Fibroblast of skin of right biceps (primary cell): ENCODE data around the gene KATNIP.

Experiments
- DNase-seq: peaks from one replicate; pipeline ENCODE4 v3.0.0-alpha.2; 2013

The KATNIP gene

DNA sequence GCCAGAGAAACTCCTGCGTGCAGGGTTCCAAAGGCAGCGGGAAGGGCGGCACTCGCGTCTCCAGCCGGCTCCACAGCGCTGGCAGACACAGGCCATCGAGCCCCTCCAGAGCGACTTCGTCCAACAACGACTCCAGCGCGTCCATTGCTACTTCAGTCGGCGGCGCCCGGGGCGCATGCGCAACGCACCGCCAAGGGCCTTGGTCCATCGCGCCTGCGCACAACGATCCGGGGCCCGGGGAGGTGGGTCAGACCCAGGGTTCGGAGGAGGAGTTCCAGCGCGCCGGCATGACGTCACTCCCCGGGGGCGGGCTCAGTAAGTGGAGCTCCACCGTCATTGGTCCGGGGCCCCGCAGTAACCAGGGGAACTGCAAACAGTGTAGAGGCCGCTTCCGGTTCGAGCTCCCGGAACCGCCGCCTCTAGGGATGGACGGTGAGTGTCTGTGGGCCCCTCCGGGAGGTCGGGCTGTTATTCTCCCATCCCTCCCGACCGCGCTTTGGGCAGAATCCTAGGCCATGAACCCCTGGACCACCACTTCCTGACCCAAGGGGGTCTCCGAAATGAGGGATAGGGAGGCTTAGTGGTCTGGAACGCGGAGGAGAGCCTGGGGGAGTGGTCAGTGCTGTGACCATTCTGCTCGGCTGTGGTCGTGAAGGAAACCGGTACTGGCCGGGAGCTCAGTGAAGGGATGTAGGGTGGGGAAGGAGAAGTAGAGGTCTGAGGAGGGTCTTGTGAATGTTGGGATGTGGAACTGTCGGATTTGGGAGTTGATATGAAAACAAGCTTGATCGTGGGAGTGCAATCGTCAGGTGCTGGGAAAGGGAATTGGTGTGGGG, at the start of gene KATNIP, which contains the start of gene GTF3C1:
KATNIP (plus strand) TSS at position 399 of the 836 bp plus-strand sequence; CDS start at position 426, 27 bp downstream.
GTF3C1 (minus strand) TSS at position 168 of the 836 bp plus-strand sequence; CDS start at position 145, 23 bp downstream.
- peak; percentile 98 for DNase-seq

DNA sequence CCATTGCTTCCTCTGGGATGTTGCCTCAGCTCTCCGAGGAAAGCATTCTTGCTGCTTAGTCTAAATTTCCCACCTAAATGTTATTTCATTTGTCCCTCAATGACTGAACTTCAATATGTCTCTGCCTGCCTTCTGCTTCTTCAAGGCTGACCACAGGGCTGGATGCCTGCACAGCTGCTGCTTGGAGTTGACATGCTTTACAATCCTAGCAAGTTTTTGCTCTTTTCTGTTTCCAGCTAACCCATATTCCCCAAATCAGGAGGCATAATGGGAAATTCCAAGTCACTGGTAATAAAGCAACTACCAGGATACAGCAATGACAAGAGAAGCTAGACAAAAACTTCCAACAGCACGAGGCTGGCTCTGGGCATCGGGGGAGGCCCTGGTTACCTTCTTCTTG, 49.1 kb upstream of the KATNIP start:
- no peak for DNase-seq

DNA sequence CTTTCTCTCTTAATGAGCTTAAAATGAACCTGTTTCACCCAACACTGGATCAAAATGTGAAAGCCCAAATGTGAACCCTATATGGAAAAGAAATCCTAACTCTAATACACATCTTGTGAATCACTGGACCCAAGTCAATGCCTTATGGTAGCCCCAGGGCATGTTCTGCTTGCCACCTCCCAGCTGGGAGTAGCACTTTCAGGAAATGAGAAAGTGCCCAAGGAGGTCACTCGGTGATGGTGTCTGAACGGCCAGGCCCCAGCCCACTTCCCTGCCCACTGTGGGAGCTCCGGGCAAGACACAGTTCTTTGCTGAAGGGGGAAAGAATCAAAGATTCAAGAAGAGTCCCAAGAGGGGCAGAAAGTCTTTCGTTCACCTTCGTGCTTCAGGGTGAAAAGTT, 46.3 kb upstream of the KATNIP start:
- no peak for DNase-seq

DNA sequence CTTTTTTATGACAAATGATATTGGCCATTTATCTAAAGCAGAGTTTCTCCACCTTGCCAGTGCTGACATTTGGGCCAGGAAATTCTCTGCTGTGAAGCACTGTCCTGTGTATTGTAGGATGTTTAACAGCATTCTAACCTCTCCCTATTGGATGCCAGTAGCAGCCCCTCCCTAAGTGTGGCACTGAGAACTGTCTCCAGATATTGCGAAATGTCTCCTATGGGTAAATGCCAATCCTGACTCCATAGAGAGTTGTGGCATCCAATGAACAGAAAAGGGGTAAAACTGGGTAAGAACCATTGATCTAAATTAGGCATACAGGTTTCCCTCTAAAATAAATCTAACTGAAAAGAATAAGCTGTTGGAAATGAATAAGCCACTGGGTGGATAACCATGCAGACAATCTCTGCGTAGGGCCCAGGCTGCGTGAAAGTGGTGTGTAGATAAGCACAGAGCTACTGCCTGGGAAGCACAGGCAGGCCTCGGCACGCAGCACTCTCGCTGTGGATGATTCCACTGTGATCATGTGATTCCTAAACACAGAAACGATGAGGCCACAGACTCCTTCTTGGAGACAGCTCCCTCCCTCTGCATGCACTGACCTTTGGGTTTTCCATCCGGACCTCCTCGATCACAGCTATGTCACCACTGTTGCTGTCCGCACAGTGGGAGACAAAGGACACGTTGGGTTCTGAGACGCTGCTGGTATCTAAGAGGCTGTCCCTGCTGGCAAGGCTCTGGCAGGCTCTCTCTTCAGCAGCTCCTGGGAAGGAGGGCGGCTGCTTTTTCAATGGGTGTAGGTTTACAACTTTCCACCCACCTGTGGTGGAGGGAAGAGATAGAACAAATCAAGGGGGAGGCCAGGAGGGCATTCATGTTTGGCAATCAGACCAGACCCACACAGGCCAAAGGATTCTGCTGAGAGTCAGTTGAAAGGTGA, 44.4 kb upstream of the KATNIP start:
- DNase-seq: no peak

DNA sequence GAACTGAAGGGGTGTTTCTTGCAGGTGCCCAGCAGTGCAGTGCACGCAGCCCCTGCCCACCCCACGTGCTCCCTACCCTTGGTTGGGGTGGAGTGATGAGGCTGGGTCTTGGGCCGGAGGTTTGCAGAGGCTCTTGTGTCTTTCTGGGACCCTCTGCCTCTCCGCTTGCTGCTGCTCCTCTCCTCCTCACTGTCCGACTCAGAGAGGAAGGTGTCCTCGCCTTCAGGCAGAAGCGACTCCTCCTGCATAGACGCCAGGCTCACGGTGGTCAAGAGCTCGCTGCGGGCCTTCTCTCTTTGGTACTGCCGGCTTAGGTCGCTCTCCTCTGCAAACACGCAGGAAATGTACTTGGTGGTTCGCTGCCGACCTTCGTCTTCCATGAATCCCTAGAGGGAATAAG, 43.2 kb upstream of the KATNIP start:
- no peak for DNase-seq

DNA sequence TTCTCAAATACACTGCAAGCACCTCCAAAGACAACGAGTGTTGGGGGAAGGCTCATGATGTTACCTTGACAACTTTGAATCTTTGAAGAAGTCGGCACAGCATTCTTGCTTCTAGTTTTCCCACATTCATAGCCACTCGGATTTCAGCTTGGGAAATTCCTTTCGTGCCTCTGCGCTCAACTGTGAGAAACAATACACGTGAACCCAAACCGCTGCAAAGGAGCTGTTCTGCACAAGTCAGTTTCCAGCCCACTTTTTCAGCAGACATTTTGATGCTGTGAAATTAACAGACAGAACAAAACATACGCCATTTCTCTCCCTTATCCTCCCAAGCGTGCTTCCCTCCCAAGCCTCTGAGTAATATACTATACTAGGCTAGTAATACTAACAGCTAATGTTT, 41.5 kb upstream of the KATNIP start:
- no peak for DNase-seq

DNA sequence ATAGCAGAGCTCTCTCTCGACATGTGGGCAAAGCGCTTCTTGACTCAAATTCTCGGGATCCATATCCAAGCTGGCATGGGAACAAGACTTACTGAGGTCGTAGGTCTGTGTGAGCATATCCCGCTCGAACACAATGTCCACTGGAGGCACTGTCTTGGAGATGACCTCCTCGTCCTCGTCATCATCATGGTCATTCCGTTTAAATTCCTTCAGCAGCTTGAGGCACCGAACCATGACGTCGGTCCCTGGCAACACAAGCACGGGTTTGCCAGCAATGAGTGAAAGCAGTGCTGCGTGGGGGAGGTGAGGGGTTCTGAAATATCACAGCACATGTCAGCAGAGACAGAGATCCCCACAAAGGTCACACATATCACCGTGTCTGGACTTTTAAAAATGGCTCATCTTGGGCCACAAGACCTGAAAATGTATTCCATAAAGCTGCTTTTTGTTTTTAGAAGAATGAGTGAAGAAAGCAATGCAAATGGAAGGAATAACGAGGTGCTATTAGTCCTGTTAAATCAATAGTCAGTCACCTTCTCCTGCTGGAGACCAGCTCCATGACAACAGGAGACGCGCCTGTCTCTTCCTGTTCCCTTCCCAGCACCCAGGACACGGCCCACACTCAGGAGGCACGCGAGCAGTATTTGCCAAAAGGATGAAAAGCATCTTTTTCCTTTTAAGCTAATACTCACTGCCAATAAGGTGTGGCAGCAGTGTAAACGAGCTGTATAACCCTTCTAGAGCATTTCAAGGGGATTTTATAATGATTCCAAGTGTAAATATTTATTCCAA, 38.1 kb upstream of the KATNIP start:
- DNase-seq: no peak

DNA sequence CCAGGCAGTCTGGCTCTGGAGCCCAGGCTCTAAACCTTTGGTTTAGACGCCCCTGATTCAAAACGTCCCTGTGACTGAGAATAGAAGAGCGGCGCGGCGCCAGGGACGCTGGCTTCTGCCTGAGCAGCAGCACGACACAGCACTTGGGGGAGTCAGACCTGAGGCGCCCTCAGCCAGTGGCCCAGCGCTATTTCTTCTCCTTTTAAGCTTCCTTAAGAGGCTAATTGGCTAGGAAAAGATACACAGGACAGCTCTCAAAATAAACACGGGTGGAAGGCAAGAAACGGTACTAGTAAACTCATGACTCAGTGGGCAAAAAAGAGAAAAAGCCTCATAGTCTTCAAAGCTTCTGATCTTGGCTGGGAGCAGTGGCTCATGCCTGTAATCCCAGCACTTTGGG, 35.1 kb upstream of the KATNIP start:
- no peak for DNase-seq

DNA sequence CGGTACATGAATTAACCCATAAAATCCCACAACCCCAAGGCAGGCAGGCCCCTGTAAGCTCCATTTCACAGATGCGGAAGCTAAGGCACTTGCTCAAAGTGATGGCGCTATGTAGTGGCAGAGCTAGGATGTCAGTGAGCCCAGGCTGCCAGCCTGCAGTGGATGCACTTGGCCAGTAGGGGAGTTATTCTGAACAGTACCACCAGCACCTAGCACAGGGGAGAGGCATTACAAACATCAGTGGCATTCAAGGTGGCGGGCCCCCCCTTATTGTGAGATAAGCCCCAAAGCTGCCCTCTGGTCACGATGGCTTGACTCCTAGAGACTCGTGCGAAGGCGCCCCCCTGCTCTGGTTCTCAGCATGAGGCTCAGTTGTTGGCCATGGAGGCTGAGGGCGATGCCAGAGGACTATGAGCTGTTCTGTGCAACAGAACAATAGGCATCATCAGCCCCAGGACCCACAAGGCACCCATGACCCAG, 34.0 kb upstream of the KATNIP start:
- no peak for DNase-seq

DNA sequence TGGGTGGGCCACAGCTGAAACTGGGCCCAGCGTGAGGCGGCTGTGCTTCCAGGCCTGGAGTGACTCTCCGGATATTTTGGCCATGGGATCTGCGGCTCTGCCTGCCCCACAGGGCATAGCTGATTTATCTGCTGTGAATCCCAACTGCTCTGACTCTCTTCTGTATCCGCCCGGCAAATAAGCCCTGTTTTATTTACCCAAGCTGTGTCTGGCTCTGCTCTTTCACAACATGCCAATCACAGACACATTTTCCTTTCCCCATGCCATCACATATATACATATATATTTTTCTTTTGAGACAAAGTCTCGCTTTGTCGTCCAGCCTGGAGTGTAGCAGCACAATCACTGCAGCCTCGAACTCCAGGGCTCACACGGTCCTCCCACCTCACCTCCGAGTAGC, 33.6 kb upstream of the KATNIP start:
- no peak for DNase-seq

DNA sequence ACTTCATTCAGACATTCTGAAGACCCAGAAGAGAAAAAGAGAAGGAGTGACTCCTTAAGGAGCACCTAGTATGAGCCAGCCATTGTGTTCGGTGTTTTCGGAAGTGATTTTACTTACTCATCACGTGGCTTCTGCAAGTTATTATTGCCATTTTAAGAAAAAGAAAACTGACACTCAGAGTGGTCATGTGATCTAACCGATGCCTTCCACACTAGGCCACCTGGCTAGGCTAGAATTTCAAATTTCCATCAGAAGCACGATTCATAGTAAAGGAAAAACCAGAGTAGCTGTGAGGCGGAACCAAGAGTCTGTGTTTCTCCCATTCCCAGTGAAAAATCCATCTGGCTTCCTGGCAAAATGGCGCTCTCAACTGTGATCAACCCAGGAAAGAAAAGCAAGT, 32.3 kb upstream of the KATNIP start:
- no peak for DNase-seq

DNA sequence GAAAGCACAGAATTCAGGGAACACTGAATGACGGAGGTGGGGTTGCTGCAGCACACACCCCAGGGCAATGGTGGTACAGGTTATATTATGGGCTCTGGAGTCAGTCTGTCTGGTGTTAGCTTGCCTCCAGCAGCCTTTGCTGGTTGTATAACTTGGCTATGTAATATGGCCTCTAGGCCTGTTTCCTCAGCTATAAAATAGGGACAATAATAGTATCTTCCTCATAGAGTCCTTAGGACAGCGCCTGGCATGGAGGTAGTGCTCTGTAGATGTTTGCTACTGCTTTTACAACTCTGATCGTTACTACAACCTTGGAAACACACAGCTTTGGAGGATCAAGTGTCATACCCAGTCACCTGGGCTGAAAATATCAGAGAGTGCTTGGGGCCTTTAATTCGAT, 31.7 kb upstream of the KATNIP start:
- DNase-seq: no peak

DNA sequence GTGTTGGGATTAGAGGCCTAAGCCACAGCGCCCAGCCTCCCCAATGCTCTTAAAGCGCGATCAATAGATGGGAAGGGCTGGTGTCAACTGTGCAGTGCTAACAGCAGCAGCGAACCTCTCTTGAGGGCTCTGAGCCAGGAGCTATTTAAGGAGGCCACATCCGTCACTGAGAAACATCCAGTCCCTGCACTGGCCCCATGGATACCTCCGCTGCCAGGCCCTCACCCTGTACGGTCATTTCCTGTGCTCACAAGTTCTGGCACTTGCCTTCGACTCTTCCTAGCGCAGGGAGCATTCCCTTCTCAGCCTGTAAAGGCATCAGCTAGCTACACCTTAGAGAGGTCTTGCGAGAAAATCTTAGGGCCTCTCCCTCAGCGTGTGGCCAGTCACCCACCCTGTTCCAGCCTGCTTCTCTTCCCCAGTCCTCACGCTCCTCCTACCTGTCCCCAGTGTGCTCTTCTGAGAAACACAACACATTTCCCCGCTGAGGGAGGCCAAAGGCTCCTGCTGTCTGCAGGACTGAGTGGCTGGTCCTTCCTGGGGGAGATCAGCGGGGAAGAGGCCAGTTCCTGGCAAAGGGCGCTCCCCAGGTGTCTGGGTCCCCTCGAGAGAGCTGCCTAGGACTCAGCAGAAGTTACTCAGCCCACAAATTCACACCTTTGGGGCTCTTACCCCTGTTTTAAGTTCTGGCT, 28.8 kb upstream of the KATNIP start:
- peak; percentile 43 for DNase-seq

DNA sequence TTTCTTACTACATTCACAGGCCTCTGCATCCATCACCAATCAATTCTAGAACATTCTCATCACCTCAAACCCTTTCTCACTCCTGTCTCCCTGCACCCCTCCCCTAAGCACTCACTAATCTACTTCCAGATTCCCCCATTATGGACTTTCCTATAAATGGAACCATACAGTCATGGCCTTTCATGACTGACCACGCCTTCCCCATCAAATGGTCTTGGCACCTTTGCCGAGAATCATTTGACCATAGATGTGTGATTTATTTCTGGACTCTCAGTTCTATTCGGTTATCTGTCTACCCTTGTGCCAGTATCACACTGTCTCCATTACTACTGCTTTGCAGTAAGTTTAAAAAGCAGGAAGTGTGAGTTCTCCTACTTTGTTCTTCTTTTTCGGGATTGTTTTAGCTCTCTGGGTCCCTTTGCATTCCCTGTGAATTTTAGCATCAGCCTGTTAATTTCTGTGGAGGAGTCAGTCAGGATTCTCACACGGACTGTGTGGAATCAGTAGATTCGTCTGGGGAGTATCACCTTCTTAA, 27.7 kb upstream of the KATNIP start:
- no peak for DNase-seq

DNA sequence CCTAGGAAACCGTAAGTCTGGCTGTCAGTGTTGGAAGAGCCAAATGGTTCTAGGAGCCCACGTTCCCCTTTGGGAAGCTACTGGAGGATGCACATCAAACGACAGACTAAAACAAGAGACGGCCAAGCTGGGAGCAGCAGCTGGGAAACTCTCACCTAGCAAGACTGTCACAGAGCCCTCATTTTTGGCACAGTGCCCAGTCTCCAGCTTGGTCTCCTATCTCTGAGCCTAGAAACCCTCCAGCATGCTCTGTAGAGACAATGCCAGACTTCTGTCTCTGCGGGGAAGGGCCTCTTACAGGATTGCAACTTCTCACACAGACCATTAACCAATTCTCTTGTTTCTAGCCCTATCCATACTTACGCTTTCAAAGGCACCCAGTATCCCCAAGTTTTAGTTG, 23.8 kb upstream of the KATNIP start:
- no peak for DNase-seq

DNA sequence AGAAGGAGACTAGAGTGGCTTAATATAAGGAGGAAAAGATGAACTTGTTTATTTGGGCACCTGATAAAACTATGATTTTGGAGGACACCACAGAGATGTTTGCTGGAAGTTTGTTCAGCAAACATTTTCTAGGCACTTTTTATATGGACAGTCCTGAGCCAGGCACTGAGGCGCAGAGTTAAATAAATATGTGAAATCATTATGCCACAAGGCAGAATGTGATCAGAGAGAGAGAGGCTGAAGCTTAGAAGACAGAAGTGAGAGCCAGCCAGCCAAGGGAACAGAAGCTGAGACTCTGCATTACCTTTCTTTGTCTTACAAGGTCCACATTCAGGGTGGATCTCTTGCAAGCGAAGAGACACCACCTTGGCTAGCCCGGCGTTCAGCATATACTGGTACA, 21.6 kb upstream of the KATNIP start:
- DNase-seq: no peak

DNA sequence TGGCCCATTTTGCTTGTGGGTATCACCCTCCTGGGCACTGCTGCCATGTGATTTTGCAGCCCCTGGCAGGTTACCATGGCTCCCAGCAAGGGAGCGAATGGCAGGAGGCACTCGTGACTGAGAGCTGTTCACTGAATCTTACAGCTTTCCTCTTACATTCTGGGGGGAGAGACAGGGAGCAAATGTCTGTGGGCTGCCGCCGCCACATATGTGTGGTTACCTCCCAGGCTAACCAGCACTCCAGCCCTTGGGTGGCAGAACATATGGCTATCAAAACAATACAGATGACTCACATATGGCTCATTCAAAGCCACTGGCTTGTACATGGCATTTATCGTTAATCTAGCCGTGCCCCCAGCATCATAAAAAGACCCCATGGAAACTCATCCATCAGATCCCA, 20.0 kb upstream of the KATNIP start:
- peak; percentile 91 for DNase-seq

DNA sequence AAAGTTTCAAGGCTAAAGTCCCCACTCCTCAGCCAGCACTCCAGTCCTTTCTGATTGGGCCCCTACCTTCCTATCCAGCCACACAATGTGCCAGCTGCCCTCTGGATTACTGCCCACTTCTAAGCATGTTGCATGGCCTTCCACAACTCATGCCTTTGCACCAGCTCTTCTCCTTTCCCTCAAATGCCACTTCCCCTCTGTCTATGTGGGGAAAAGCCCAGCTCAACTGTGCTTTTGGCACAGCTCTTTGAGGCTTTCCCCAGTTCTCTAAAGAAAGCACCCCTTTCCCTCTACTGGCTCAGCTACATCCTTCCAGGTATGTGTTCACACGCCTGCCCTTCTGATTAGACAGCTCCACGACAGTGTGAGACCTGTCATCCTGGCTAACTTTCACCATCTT, 18.8 kb upstream of the KATNIP start:
- no peak for DNase-seq

DNA sequence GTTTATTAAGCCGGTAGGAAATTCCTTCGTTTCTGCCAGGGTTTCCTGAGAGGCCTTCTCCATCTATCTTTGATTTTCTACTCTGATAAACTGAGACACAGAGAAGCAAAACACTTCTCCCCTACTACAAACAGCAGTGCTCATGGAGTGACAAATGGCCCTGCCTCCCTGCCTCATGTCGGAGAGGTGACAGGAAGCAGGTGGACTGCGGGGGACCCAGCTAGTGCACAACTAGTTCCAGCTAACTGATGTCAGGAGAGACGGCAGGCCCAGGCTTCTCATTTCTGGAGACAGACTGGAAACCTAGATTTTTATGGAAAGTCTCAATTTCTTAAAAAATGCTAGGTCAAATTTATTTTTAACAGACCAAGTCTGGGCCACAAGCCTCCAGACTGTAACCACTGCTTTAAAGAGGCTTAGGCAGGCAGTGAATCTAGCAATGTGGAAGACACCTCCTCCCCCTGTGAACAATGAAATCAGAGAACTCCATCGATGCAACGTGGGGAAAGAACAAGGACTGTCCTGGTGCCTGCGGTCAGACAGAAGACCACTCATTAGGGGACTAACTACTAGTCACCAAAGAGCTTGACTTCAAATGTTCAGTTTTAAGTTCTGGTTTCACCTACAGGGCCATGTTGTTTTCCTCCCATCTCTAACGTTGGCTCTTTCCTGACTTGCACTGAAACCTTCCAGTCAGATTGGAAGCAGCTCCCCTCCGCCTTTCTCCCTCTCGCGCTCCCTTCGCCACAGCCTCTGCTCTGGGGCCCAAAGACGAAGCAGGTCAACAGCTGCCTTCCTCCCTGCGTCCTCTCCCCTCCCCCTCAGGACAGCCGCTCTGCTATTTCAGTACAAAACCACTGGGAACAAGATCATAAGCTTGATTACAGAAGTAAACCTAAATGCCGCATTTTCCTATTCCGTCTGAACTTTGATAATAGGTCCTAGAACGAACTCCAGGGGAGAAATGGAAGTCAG, 17.8 kb upstream of the KATNIP start:
- no peak for DNase-seq

DNA sequence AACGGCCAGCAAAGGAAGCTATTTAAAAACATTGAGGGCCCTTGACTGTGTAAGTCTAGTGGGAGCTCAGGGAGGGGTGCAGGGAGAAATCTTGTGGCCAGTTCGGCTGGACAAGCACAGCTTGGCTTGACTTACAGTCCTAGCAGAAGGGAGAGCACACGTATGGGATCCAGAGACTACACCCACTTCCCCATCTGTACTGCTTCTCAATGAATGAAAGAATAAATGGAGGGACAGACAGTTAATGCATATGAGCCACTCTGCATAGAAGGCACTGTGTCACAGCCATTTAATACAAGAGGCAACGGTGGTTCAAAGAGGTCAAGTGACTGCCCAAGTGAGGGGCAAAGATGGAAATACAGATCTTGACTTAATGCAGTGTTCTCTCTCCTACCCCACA, 15.7 kb upstream of the KATNIP start:
- DNase-seq: no peak

DNA sequence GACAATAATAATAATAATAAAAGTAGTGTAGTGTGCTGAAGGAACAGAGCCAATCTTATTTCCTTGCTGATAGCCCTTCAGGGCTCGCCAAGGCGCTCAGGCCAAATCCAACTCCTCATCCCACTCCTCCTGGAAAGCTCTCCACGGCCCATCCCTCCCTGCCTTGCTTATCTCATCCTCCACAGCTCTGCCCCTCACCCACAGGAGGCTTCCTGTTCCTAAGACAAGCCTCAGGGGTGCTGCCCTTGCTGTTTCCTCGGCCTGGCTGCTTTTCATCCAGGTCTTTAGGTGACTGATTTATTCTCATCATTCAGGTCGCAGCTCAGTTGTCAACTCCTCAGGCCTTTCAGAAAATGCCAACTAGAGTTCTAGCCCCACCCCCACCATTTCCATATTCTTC, 11.4 kb upstream of the KATNIP start:
- DNase-seq: no peak
